GM12878 (cell line): ENCODE measurements around the gene IQGAP1. TPM values are rescaled to one million over a fixed set of nuclear protein-coding genes. Genes with fewer than 3 reads are reported as not detected.

Experiments used
- ATAC-seq: fragments of 200-7000 bp; cut with Tn5 transposase; 3 replicates; pipeline ENCODE4 v1.9.1; 2020; ENCODE audit warnings: mild to moderate bottlenecking, moderate library complexity
- BruUV-seq: library from RNA; stranded (reverse); fragments of 400-500 nt; replicated peaks from 2 replicates; lab custom pipeline; 2021; lab: Mats Ljungman, UMichigan
- CTCF ChIA-PET: fragments of 300-600 bp; sonication (Branson Sonifier 250); formaldehyde crosslinking; extraction: SDS; loops from one replicate; lab custom pipeline; 2021; ENCODE audit warnings: inconsistent platforms; lab: Yijun Ruan, JAX
- POLR2A ChIA-PET: fragments of 350-600 bp; formaldehyde crosslinking; extraction: SDS; loops from one replicate; lab custom pipeline; 2021; ENCODE audit warnings: inconsistent platforms; lab: Charles Lee
- RAD21 ChIA-PET: fragments of 300-600 bp; sonication (Branson Sonifier 250); formaldehyde crosslinking; loops from one replicate; lab custom pipeline; 2023; ENCODE audit warnings: antibody characterized with exemption; ENCODE audit not compliant: unreplicated experiment; lab: Charles Lee
- SMC1A ChIA-PET: fragments of 300-600 bp; sonication (Branson Sonifier 250); formaldehyde crosslinking; loops from one replicate; lab custom pipeline; 2023; ENCODE audit not compliant: unreplicated experiment, uncharacterized antibody; lab: Charles Lee
- DNase-seq: peaks from one replicate; pipeline ENCODE4 v3.0.0-alpha.2; 2011; ENCODE audit warnings: low read depth, low spot score
- FAIRE-seq: peaks from 3 replicates; lab custom pipeline; 2011; peaks lifted over from hg19 to GRCh38; lab: Jason Lieb, UNC
- H2AFZ ChIP-seq: 2 replicates; pipeline ENCODE4 v1.6.0; 2011; ENCODE audit warnings: low read depth, low read length, control low read depth; ENCODE audit not compliant: control insufficient read depth
- H3K27ac ChIP-seq: 2 replicates; pipeline ENCODE4 v1.5.1; 2011; ENCODE audit warnings: control low read depth; ENCODE audit not compliant: control insufficient read depth, insufficient read depth
- H3K27me3 ChIP-seq, 2 experiments: replicated peaks in 1 of 2; 2 replicates each; pipeline versions ENCODE4 v1.6.0 to v1.6.1; 2011; ENCODE audit warnings: low read length in 1 of 2; ENCODE audit not compliant: control insufficient read depth in 2 of 2, insufficient read depth in 2 of 2
- H3K36me3 ChIP-seq, 2 experiments: 2 replicates each; pipeline ENCODE4 v1.5.1; 2011; ENCODE audit warnings: low read length in 1 of 2; ENCODE audit not compliant: control insufficient read depth in 2 of 2, insufficient read depth in 2 of 2
- H3K4me1 ChIP-seq: 2 replicates; pipeline ENCODE4 v1.6.1; 2011; ENCODE audit warnings: mild to moderate bottlenecking, low read length, moderate library complexity, mixed read lengths; ENCODE audit not compliant: control insufficient read depth, insufficient read depth
- H3K4me2 ChIP-seq: 2 replicates; pipeline ENCODE4 v1.6.0; 2011; ENCODE audit warnings: control low read depth; ENCODE audit not compliant: control insufficient read depth, insufficient read depth
- H3K4me3 ChIP-seq: fragments of 200-600 bp; sonication (generic); 2 replicates; pipeline ENCODE4 v1.5.1; 2016
- H3K79me2 ChIP-seq: 2 replicates; pipeline ENCODE4 v1.6.0; 2011; ENCODE audit warnings: low read length; ENCODE audit not compliant: control insufficient read depth, insufficient read depth
- H3K9ac ChIP-seq: 2 replicates; pipeline ENCODE4 v1.8.0; 2011; ENCODE audit warnings: low read length, control low read depth, mixed read lengths; ENCODE audit not compliant: control insufficient read depth, insufficient read depth
- H3K9me3 ChIP-seq: replicated peaks from 3 replicates; pipeline ENCODE4 v1.5.1; 2011; ENCODE audit warnings: mild to moderate bottlenecking, low read length; ENCODE audit not compliant: control insufficient read depth, insufficient read depth
- H4K20me1 ChIP-seq: 2 replicates; pipeline ENCODE4 v1.6.0; 2011; ENCODE audit not compliant: control insufficient read depth, insufficient read depth
- ASH2L ChIP-seq: fragments of 300-600, 200-600 bp; sonication (generic); IDR thresholded peaks from 2 replicates; pipeline ENCODE4 v1.6.1; 2017; ENCODE audit warnings: low read depth, mild to moderate bottlenecking, borderline replicate concordance
- CHD2 ChIP-seq: IDR thresholded peaks from 2 replicates; pipeline ENCODE4 v1.6.1; 2011; ENCODE audit warnings: low read depth, low read length, improper control_type of control experiment, borderline replicate concordance
- ESRRA ChIP-seq: IDR thresholded peaks from 2 replicates; pipeline ENCODE4 v1.6.1; 2012; ENCODE audit warnings: mild to moderate bottlenecking, low read length, improper control_type of control experiment
- ETV6 ChIP-seq, 2 experiments: fragments of 450-650 bp in 1 of 2; IDR thresholded peaks in 1 of 2; conservative IDR thresholded peaks in 1 of 2; 2 replicates each; pipeline ENCODE4 v1.6.1; 2014; ENCODE audit warnings: antibody characterized with exemption in 1 of 2, borderline replicate concordance in 1 of 2, low read depth in 1 of 2, mild to moderate bottlenecking in 1 of 2, moderate library complexity in 1 of 2
- HDAC2 ChIP-seq: fragments of 200-600 bp; sonication (generic); IDR thresholded peaks from 2 replicates; pipeline ENCODE4 v1.6.1; 2017
- NFYA ChIP-seq: IDR thresholded peaks from 2 replicates; pipeline ENCODE4 v1.6.1; 2011; ENCODE audit warnings: low read depth, mild to moderate bottlenecking, low read length, improper control_type of control experiment, borderline replicate concordance
- NR2C2 ChIP-seq: IDR thresholded peaks from 2 replicates; pipeline ENCODE4 v1.6.1; 2011; ENCODE audit warnings: borderline replicate concordance, low read depth; ENCODE audit not compliant: control insufficient read depth, insufficient read length
- POLR2A ChIP-seq: IDR thresholded peaks from 2 replicates; pipeline ENCODE4 v1.6.1; 2011; ENCODE audit warnings: low read depth, mild to moderate bottlenecking, low read length
- RAD21 ChIP-seq: IDR thresholded peaks from 2 replicates; pipeline ENCODE4 v1.6.1; 2011; ENCODE audit warnings: mild to moderate bottlenecking, low read depth, low read length, moderate library complexity; ENCODE audit not compliant: insufficient read depth
- SMC3 ChIP-seq: IDR thresholded peaks from 2 replicates; pipeline ENCODE4 v1.6.1; 2011; ENCODE audit warnings: low read length, improper control_type of control experiment, borderline replicate concordance
- TARDBP ChIP-seq: IDR thresholded peaks from 2 replicates; pipeline ENCODE4 v1.6.1; 2016; ENCODE audit warnings: borderline replicate concordance
- WGBS: methylation state at CpG from one replicate; pipeline ENCODE4 v1.1.6; 2016; ENCODE audit warnings: low lambda C conversion rate; ENCODE audit not compliant: insufficient replicate concordance, insufficient coverage; ENCODE audit errors: missing lambda C conversion rate; 5-methylcytosine and 5-hydroxymethylcytosine counted together
- in situ Hi-C: fragments of 300-500 bp; cut with MboI; formaldehyde crosslinking; loops from 9 replicates; pipeline ENCODE4 v1.14.3; 2018; ENCODE audit warnings: mixed read lengths
- intact Hi-C: fragments of 100-400 bp; cut with micrococcal nuclease; formaldehyde crosslinking; loops from one replicate; pipeline ENCODE4 v1.14.2; 2022; ENCODE audit not compliant: unreplicated experiment
- polyA plus RNA-seq, 11 experiments: library from polyadenylated mRNA; depleted of rRNA in 4 of 11; unstranded in 6 of 11; stranded (reverse) in 5 of 11; fragments of >200 nt; fragmentation: Nextera tagmentation in 4 of 11; fragmentation: Illumina TruSeq in 1 of 11; extraction: Ambion mirVana in 4 of 11; extraction: Trizol in 1 of 11; gene quantifications; 1 replicate in 1 of 11; 2 replicates in 10 of 11; pipeline versions ENCODE4 v1.2.1 to v1.2.3, GENCODE V29; 2011 to 2016; ENCODE audit warnings: inconsistent platforms in 2 of 11, missing spikeins in 2 of 11, low read depth in 1 of 11
- total RNA-seq, 4 experiments: library from RNA; depleted of rRNA in 3 of 4; stranded (reverse); fragments of >200 nt in 3 of 4; fragmentation: Illumina TruSeq in 1 of 4; extraction: Trizol in 1 of 4; gene quantifications; 2 replicates each; pipeline versions ENCODE4 v1.2.1 to v1.2.3, GENCODE V29; 2013 to 2021
- TF ChIP-seq, protein P1 (sequence below), 3 experiments: IDR thresholded peaks in 2 of 3; conservative IDR thresholded peaks in 1 of 3; 2 replicates each; pipeline ENCODE4 v1.5.1; 2011; ENCODE audit warnings: low read depth in 3 of 3, low read length in 3 of 3, mild to moderate bottlenecking in 3 of 3, control low read depth in 2 of 3, moderate library complexity in 2 of 3, inconsistent platforms in 1 of 3, mixed read lengths in 1 of 3; ENCODE audit not compliant: control insufficient read depth in 2 of 3, insufficient read depth in 1 of 3; ENCODE audit errors: extremely low read depth in 1 of 3

The IQGAP1 gene
- total and polyA plus RNA-seq, 10 of the 15 experiments (the other 5 are each of a cell fraction or from before 2014, with no cell fraction given), result 65.2 to 250 (median 112) TPM

DNA sequence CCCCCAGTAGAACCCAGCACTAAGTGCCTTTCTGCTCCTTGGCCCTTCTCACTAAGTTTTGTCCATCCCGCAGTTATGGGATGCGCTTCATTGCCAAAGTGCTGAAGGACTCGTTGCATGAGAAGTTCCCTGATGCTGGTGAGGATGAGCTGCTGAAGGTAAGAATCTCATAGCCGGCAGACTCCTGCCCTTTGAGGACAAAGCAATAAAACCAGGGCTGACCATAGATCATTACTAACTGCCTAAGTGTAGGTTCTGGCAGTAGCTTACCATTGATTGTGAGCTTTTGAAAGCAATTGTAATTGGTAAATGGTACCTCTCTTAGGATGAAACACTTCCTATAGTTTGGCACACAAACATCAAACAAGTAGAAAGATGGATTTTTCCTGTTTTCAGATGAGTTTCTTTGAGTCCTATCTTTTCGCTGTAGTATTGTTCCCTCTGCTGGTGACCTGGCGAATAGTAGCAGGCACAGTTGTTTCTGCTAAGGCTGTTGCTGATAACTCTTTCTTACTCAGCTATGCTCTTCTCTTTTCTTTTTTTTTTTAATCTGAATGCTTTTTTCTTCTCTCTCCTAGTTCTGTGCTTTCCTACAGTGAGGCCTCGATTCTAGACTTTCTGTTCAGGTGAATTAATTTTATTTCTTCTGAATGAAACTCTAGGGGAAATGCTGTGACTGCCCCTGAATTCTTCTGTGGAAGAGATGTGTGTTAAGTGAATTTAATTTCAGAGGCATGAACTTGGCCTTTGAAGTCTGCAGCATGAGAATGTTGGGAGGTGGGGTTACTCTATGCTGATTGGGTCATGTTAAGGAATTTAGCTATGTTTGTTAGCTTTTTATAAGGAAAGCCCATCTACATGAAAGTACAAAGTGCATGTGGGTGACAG, 94.3 kb downstream of the IQGAP1 start:
- Histone ChIP-seq H3K4me1 (no peaks in the 10 kb centered on the region), H4K20me1 (no peaks in the 10 kb centered on the region), H3K27ac (no peak overlapping the region), H3K9ac (no peak overlapping the region), H3K9me3 (no peaks in the 10 kb centered on the region), H3K27me3 (no peaks in the 10 kb centered on the region), H3K4me3 (no peak overlapping the region), H3K36me3 (peaks cover 8 to 46% of the 10 kb centered on the region in 2 experiments)
- ChIA-PET RAD21 (interaction anchor here (0.6 to 5.6 kb wide), 14 partner anchors 12 to 403 kb away, joined by 3 to 59 read pairs (median 4); no protein-coding TSS in a partner anchor), POLR2A (no interaction called here), SMC1A (interaction anchor here (0.6 to 7.9 kb wide), 35 partner anchors 9 to 450 kb away, joined by 3 to 107 read pairs (median 4); partner anchors contain the start of gene HDDC3), CTCF (interaction anchor here (0.6 to 6.2 kb wide), 39 partner anchors 9 to 450 kb away, joined by 3 to 98 read pairs (median 4); partner anchors contain the start of gene HDDC3)
- in situ Hi-C loops, result no loop called here
- no peak for FAIRE-seq
- peak; percentile 69 for ATAC-seq
- WGBS, result 62% methylated on average over 7 of the region's 7 CpGs
- no peak for DNase-seq
- TF ChIP-seq NR2C2 (no peak), RAD21 (peak; percentile 82), HDAC2 (no peak), ESRRA (no peak), SMC3 (peak; percentile 65; the same call in 1 of the 2 replicates), ASH2L (no peak), ETV6 (conservative IDR thresholded peaks at IDR 0.05 in 1 of 2, IDR thresholded peaks at IDR 0.05 in 1 of 2; ENCODE audit: borderline replicate concordance in 1 of 2, low read depth in 1 of 2) (no peak), TARDBP (no peak), NFYA (no peak), POLR2A (no peak), CHD2 (no peak)
- TF ChIP-seq, protein P1, sequence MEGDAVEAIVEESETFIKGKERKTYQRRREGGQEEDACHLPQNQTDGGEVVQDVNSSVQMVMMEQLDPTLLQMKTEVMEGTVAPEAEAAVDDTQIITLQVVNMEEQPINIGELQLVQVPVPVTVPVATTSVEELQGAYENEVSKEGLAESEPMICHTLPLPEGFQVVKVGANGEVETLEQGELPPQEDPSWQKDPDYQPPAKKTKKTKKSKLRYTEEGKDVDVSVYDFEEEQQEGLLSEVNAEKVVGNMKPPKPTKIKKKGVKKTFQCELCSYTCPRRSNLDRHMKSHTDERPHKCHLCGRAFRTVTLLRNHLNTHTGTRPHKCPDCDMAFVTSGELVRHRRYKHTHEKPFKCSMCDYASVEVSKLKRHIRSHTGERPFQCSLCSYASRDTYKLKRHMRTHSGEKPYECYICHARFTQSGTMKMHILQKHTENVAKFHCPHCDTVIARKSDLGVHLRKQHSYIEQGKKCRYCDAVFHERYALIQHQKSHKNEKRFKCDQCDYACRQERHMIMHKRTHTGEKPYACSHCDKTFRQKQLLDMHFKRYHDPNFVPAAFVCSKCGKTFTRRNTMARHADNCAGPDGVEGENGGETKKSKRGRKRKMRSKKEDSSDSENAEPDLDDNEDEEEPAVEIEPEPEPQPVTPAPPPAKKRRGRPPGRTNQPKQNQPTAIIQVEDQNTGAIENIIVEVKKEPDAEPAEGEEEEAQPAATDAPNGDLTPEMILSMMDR (IDR thresholded peaks at IDR 0.05 in 2 of 3, conservative IDR thresholded peaks at IDR 0.05 in 1 of 3; ENCODE audit: control insufficient read depth in 2 of 3, extremely low read depth in 1 of 3, insufficient read depth in 1 of 3, low read depth in 3 of 3, low read length in 3 of 3), result peak; percentile 52 to 66 (median 53); a peak in 4 of 6 replicates
- TF ChIP-seq, all 136 proteins: peak for 3
- H2AFZ ChIP-seq, result no peak overlapping the region
- H3K79me2 ChIP-seq, result no peaks in the 10 kb centered on the region
- BruUV-seq, result no TSS peak
- no peak overlapping the region for H3K4me2 ChIP-seq
- intact Hi-C loops, result loop anchor here (1.0 to 10.0 kb wide), 3 partner anchors 120 to 792 kb away; no protein-coding TSS in a partner anchor
